GM19463 (cell line): Measurements from ENCODE around the gene HLA-DMA.
"Not testable (repeated sequence)": the region's sequence is repeated elsewhere in the genome, so short reads cannot be mapped to it uniquely, and the experiment has no call there.

Source experiments
- ATAC-seq: cut with Tn5 transposase; IDR thresholded peaks from one replicate; pipeline ENCODE4 v1.9.1; 2021; ENCODE audit warnings: mild to moderate bottlenecking, moderate library complexity; ENCODE audit not compliant: unreplicated experiment

HLA-DMA gene

DNA sequence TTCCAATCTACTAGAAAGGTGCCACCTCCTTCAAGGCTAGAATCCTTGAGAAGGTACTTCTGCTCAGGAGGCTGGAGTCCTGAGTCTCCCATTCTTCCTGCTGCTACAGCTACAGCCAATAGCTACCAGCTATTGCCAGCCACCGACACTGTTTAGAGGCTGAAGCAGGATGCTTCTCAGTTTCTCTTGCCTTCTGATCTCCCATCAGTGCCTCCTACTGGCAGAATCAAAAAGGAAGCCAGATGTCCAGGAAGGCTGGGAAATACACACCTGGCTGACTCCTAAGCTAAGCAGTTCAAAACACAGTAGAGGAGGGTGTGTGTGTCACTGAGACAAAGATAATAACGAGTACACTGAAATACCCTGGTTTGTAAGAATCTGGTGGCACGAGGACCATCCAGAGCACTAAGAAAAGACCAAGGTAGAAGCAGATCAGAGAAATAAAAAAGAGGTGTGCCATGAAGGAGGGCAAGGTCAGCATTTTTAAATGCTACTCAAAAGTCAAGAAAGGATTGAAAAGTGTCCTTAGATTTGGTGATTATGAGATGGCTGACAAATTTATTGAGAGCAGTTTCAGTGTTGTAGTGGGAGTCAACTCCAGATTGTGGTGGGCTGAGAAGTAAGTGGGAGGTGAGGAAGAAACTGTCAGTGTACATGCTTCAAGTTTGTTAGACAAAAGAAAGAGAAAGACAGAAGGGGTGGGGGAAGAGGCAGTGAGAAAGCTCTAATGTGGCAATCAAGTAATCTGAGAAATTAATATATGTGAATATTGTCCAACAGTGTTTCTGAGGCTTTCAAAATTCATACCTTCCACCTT, 2.3 kb upstream of the HLA-DMA start:
- ATAC-seq, result no peak

DNA sequence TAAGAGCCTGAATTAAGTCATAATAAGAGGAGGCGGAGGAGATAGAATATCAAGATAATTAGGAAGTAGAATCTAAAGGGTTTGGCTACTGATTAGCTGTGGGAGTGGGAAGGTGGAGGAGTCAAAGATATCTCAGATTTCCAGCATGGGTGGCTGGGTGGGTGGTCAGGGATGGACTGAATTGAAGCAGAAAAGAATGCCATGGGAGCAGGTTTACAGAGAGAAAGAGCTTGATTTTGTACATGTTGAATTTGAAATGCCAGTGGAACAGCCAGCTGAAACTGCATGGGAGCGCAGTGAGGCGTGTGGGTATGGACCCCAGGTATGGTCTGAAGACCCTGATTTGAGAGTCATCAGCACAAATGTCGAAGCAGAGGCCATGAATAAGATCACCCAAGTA, 1.4 kb upstream of the HLA-DMA start:
- no peak for ATAC-seq

DNA sequence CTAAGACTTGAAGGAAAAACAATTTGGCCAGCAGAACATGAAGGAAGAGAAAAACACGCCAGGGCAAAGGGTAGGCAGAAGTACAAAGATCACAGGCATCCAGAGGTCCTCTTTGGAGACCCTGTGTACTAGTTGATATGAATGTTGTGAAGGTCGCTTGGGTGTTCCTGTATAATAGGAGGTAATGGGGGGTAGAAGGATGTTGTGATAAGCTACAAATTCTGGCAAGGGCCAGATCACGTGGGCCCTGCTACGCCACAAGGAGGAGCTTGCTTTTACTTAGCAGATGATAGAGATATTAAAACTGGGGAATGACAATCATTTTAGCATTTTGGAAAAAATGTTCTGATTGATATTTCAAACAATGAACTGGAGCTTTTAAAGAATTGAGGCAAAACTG, 878 bp upstream of the HLA-DMA start:
- ATAC-seq, result no peak

DNA sequence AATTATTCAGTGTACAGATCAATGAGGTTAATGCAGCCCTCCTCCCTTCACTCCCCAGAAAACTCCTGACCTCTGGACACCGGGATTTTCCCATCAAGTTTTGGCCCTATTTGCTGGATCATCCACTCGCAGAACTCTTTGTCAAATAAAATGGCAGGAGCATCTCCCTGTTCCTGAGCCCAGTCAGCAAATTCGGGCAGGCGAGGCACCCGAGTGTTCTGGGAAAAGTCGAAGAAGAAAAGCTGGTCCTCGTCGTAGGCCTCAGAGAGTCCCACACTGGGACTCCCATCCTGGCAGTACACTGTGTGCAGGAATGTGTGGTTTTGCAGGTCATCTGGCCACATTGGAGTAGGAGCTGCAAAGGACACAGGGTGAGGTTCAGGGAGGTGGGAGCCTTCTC, 2.4 kb downstream of the HLA-DMA start:
- ATAC-seq, result no peak

DNA sequence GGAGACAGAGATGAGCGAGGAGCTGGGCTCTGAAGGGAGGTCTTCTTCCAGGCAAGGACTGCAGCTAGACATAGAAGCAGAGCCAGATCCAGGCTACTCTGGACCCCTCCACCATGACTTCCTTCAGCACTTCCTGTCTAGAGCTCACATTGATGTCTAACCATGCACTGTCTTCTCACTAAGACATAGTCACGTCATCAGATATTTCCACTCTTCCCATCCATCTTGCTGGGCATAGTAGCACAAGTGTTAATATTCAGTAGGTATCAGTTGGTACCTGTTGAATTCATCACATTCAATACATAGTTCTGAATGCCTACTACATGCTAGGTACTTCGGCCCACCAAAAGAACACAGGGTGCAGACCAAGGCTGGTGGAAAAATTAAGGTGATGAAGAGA, 2.9 kb downstream of the HLA-DMA start:
- no peak for ATAC-seq

DNA sequence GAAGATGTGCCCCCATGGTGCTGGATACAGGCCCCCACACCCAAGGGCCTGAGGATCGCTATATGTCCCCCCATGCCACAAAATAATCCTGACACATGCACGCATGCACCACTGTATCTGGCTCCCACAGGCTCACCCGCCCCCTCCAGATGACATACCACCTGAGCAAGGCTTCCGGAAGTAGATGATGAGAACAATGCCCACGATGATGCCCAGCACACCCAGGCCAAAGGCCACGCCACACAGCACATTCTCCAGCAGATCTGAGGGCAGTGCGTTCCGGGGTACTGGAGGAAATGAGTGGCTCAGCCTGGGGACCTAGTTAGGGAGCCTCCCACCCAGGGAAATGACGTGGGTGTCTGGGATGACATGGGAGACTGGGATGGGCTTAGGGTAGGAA, 3.8 kb downstream of the HLA-DMA start:
- ATAC-seq, result no peak

DNA sequence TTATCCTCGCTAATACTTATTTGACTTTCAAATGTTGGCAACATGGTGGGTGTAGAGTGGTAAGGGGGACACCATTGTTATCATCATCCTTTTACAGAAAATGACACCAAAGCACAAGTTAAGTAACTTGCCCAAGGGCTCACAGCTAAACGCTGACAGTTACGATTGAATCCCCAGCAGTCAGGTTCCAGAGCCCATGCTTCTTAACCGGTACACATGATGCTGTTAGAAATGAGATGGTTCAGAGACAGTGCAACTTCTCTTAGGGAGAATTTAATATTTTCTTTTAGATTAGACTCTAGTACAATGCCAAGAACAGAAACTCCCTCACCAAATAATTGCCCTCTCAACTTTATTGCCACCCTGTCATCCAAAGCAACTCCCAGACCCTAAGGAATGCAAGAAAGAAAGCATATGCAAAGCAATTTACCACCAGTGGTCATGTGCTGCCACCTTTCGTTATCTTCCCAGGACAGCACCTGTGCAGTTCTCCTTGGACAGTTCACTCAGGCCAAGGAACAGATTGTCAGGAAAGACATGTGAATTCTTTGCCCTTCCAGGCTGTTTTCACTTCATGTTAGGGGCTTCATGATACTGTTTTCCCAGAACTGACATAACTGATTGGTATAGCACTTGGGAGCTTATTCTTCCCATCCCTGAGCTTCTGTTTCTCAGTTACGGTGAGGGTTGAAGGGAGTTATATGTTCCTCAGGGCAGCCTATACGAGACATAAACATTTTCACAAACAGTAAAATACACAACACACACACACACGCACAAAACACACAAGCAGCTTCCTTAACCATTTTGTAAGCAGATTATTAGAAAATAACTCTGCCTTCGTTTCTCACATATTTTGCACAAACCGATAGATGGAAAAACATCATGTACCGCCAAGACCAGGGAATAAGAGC, 5.1 kb downstream of the HLA-DMA start:
- no peak for ATAC-seq

DNA sequence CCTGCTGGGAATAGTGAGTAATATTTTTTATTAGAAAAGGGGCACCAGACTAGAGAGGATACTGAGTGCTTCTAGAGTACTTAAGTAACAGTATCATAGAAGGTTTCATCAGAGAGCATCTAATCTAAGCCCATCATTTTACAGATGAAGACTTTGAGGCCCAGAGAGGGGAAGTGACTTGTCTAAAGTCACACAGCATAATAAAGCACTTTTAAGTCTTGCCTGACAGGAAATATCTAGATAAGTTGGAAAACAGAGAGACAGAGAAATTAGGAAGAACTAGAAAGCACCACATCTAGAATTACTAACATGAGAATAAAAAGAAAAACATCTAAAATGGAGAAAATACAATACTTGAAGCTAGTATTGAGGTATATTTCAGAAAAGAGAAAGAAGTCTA, 6.0 kb downstream of the HLA-DMA start:
- no peak for ATAC-seq

DNA sequence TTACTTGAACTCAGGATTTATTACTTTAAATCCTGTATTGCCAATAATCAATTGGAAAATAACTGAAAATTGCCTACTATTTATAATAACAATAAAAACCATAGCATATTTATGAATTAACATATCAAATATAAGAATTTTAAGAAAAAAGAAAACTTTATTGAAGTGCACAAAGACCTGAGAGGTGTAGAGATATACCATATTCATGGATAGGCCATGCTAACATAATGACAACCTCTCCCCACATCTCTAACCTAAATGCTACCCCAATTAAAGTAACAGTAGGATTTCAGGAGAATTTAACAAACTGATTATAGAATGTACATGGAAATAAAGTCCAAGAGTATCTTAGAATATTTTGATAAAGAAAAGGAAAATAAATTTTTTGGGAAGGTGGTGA, 6.9 kb downstream of the HLA-DMA start:
- ATAC-seq, result no peak

DNA sequence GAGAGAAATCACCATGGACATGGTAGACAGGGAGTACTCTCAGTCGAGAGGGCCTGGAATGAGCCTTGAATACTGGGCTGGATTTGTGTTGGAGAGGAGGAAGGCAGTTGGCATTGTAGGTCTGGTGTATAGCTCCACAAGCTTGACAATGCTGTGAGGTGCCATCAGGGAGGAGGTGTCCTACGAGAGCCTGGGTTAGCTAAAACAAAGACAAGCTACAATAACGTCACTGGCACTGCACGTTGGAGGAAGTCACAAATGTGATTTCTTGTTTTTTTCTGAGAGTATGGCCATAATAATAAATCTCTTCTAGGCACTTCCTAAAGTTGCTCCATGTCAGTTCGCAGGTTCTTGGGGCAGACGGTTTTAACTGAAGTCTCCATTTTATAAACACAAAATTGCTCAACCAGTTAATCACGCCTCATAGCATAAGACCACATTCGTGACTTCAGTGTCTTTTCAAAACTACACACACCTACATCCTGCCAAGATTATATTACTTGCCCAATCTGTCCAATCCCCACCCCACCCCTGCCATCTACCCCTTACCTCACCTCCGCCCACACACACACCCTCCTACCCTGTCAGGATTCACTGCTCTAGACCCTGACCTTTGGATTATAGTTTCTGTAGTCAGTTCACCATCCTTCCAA, 7.7 kb downstream of the HLA-DMA start:
- ATAC-seq, result no peak

DNA sequence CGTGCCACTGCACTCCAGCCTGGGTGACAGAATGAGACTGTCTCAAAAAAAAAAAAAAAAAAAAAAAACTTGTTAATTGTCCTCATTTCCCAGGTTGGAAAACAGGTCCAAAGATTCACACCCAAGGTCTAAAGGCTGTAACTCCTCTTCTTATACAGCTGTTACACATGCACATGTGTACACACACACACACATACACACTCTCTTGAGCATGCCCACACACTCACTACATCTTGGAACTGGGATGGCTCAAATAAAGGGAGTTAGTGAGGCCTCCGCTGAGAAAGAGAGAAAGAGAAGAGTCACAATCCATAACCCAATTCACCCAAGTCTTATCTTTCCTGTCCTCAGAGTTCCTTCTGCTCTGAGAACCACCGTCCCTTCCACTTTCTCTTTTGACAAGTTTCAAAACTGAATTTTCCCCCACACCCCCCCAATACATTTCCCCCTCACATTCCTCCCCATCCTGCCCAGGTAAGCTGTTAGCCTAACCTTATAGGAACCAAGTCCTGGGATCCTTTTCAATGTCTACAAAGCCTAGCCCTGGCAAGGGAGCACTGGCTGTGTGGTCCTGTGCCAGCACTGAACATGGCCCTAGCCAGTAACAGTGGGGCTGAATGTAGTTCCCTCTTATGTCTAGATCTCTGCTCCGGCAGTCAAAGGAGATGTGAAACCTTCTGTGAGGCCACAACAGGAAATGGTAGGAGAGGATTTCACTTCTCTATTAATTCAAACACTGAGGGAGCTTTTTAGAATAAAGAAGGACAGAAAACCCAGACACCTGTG, 8.8 kb downstream of the HLA-DMA start:
- ATAC-seq, result peak; percentile 36

DNA sequence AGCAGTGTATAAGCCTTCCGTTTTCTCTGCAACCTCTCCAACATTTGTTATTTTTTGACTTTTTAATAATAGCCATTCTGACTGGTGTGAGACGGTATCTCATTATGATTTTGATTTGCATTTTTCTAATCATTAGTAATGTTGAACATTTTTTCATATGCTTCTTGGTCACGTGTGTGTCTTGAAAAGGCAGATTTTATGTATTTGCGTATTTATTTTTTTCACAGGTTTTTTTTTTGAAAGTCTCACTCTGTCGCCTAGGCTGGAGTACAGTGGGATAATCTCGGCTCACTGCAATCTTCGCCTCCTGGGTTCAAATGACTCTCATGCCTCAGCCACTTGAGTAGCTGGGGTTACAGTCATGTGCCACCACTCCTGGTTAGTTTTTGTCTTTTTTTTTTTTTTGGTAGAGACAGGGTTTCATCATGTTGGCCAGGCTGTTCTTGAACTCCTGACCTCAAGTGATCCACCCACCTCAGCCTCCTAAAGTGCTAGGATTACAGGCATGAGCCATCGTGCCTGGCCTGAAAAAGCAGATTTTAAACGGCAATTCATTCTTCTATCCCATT, 10.3 kb downstream of the HLA-DMA start:
- not testable (repeated sequence) for ATAC-seq

DNA sequence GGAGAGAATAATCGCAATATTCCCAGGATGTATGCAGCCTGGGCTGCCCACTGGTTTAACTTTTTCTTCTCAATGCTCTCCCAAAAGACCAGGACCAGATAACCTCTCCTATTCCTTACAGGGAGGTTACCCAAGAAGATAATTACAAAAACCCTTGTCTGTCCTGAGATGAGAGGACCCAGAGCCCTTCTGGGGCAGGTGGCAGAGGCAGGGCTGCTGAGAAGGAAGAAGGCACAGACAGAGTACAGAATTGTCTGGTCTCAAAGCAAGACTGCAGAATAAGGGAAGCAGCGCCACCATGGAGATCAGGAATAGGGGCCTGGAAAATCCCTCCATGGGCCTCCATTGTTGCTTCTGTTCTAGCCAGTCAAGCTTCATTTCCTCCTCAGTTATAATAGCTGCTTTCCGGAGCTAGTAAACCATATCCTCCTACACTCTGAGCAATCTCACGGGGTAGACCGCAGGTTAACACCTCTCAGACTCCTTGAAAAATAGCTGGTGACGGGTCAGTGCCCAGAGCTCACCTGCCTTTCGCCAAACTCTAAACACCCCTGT, 11.6 kb downstream of the HLA-DMA start:
- ATAC-seq, result peak; percentile 64

DNA sequence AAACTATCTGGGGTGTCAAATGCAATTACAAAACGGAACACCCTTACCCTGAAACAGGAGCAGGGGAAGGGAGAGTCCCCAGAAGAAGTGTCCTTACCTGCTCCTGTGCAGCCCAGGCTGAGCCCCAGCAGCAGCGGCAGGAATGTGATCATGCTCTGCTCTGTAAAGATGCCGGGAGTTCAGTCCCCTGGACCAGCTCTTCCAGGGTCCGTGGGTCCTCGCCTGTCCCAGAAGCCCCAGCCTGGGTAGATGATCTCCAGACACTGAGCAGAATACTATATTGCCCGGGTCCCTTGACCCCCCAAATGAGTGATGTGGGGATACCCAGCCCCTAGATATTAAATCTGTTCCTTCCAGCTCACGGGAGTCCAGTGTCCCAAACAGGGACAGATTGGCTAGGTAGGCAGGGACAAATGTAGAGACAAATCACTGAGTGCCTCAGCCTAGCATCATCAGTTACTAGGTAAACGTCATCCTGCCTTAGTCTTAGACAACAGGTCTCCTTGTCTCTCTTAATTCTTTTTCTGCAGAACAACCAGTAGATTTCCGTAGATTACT, 12.2 kb downstream of the HLA-DMA start, which contains the start of gene HLA-DMB:
HLA-DMB (minus strand) TSS at position 373 of the 558 bp plus-strand sequence; CDS start at position 152, 221 bp downstream.
- ATAC-seq, result peak; percentile 51

DNA sequence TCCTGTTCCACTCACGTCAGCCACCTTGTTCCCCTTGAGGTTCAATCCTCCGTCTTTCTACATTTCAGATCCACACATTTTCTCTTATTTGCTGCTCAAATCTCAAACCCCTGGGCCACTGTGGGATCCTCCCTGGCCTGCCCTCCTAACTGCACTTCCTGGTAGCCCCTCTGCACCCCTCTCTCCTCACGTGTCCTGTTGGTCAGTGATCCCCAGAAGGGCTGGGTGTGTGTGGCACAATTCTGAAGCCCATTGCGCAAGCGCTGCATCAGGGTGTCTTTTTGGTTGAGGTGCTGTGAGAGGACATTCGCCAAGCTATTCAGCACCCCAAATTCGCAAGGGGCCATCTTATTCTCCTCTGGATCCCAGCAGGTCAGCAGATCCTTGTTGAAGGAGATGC, 14.4 kb downstream of the HLA-DMA start:
- no peak for ATAC-seq

DNA sequence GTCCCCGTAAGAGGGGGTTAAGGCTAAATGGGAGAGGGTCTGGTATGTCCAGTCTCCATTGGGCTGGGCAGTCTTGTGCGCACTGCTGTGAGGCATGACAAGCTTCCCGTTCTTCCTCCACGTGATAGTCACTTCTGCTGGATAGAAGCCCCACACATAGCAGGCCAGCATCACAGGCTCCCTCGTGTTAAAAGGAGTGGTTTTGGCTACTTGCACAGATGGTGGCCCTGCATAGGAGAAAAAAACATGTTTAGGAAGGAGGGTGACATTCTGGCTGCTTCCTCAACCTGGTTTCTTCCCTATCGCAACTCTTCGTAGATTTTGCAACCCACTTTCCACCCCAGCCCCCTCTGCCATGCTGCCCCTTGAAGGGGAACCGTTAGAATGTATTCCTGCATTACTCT, 15.7 kb downstream of the HLA-DMA start:
- ATAC-seq, result no peak

DNA sequence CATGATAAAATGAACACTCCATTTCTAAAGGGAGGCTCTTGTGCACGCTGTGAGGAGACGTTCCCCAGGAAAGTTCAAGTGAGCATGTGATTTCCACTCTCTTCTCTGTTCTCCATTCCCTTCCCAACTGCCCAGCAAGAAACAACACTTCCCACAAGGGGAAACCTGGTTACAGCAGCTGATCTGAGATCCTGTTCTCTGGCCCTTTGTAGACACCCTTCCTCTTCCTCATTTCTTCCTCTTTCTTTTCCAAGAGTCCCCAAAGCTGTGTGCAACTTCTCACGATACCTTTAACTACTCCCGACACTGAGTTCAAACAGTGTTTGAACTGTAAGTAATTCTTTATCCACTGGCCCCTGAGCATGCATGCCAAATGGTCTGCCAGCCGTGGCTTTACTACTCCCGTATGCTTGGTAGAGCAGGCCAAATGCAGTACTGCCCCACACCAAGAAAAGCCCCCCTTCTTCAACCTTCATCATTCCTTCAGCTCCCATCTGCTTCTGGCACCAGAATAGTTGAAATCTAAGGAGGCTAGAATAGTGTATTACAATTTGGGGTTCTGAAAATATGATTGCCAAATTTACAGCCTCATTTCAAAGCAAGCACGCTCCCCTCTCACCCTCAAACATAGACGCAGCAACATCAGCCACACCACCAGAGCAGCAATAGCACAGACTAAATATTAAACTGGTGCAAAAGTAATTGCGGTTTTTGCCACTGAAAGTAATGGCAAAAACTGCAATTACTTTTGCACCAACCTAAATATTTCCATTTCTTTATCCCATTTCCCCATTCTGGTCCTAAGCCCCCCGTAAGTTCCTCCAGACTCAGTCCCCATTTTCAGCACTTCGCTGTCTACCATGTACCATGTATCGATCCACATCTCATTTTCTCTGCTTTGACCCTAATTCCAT, 16.4 kb downstream of the HLA-DMA start:
- no peak for ATAC-seq

DNA sequence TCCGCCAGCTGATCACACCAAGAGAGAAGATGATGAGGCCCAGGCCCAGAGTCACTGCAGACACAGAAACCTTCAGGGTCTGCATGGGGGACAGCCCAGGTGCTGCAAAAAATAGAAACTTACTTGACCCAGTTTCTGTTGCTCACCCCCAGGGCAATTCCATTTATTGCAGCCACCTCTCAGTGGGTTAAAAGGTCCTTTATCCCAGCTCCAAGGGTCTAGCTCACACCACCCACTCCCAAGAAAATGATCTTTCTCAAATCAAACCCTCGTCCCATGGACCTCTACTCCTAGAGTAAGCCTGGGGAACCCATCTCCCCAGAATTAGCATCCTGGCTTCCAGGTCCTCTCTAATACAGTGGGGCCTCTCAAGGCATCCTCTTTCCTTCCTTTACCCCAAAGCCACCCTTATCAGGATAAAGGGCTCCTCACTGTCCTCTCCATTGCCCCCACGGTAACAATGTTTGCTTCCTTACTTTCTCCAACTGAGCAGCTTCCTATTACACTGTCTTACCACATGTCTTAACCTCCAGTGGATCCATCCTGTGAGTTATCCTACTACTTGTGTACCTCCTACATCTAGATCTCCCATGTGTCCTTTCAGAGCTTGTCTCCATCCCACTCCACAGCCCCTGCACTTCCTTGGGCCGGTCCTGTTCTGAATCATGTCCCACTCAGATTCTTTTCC, 17.2 kb downstream of the HLA-DMA start:
- ATAC-seq, result no peak
